HepG2 (cell line): ENCODE data around the gene ALLC. TPM values are rescaled to one million over a fixed set of nuclear protein-coding genes. Genes with fewer than 3 reads are reported as not detected.
"Not testable (repeated sequence)": the region's sequence is repeated elsewhere in the genome, so short reads cannot be mapped to it uniquely, and the experiment has no call there.

Experiments used
- ATAC-seq: fragments of 200-7000 bp; cut with Tn5 transposase; 3 replicates; pipeline ENCODE4 v1.9.1; 2020; ENCODE audit warnings: mild to moderate bottlenecking, moderate library complexity
- BruUV-seq: library from RNA; stranded (reverse); fragments of 400-500 nt; replicated peaks from 2 replicates; lab custom pipeline; 2021; lab: Mats Ljungman, UMichigan
- CTCF ChIA-PET: fragments of 300-600 bp; formaldehyde crosslinking; extraction: SDS; loops from one replicate; lab custom pipeline; 2021; ENCODE audit warnings: low total read pairs, inconsistent platforms, low intra/inter-chr PET ratio; lab: Yijun Ruan, JAX
- POLR2A ChIA-PET: fragments of 350-600 bp; sonication (Branson Sonifier 250); formaldehyde crosslinking; loops from one replicate; lab custom pipeline; 2020; ENCODE audit warnings: antibody characterized with exemption, inconsistent platforms; lab: Yijun Ruan, JAX
- DNase-seq: peaks from one replicate; pipeline ENCODE4 v3.0.0-alpha.2; 2015; ENCODE audit warnings: low spot score
- FAIRE-seq: peaks from 3 replicates; lab custom pipeline; 2011; peaks lifted over from hg19 to GRCh38; lab: Jason Lieb, UNC
- H2AFZ ChIP-seq: one replicate; pipeline ENCODE4 v1.6.1; 2011; ENCODE audit warnings: low read length, inconsistent platforms
- H3K27ac ChIP-seq: fragments of 300-600 bp; 3 replicates; pipeline ENCODE4 v1.8.0; 2011; ENCODE audit warnings: mixed run types, mild to moderate bottlenecking, mixed read lengths, low read length, inconsistent platforms; ENCODE audit not compliant: insufficient read depth; ENCODE audit errors: extremely low read length
- H3K27me3 ChIP-seq, 2 experiments: fragments of 200-600 bp in 1 of 2; 2 replicates in 1 of 2; 3 replicates in 1 of 2; pipeline versions ENCODE4 v1.6.0 to v1.8.0; 2011; ENCODE audit warnings: low read length in 2 of 2, mild to moderate bottlenecking in 2 of 2, moderate library complexity in 2 of 2, inconsistent platforms in 1 of 2; ENCODE audit not compliant: insufficient read depth in 2 of 2, control insufficient read depth in 1 of 2
- H3K36me3 ChIP-seq, 2 experiments: fragments of 200-600 bp in 1 of 2; replicated peaks in 1 of 2; 2 replicates in 1 of 2; 3 replicates in 1 of 2; pipeline versions ENCODE4 v1.5.1 to v1.8.0; 2011; ENCODE audit warnings: low read length in 2 of 2, inconsistent platforms in 1 of 2; ENCODE audit not compliant: insufficient read depth in 2 of 2, control insufficient read depth in 1 of 2
- H3K4me1 ChIP-seq: 2 replicates; pipeline ENCODE4 v1.5.1; 2012; ENCODE audit warnings: low read length, inconsistent platforms; ENCODE audit not compliant: insufficient read depth
- H3K4me2 ChIP-seq: 2 replicates; pipeline ENCODE4 v1.6.0; 2011; ENCODE audit warnings: low read depth, low read length, inconsistent platforms
- H3K4me3 ChIP-seq, 3 experiments: fragments of 200-600 bp in 1 of 3; sonication (generic), shearing (Covaris generic) in 1 of 3; replicated peaks in 1 of 3; 2 replicates each; pipeline ENCODE4 v1.5.1; 2011 to 2016; ENCODE audit warnings: low read length in 3 of 3, inconsistent platforms in 2 of 3, low read depth in 2 of 3, mild to moderate bottlenecking in 2 of 3, control low read depth in 1 of 3, mixed read lengths in 1 of 3; ENCODE audit not compliant: insufficient read depth in 1 of 3
- H3K79me2 ChIP-seq: one replicate; pipeline ENCODE4 v1.6.1; 2011; ENCODE audit warnings: low read length, inconsistent platforms; ENCODE audit not compliant: insufficient read depth
- H3K9ac ChIP-seq: 2 replicates; pipeline ENCODE4 v1.6.0; 2011; ENCODE audit warnings: mild to moderate bottlenecking, low read depth, low read length, inconsistent platforms; ENCODE audit not compliant: insufficient read depth
- H3K9me3 ChIP-seq: 2 replicates; pipeline ENCODE4 v1.5.1; 2012; ENCODE audit warnings: mild to moderate bottlenecking, low read length
- H4K20me1 ChIP-seq: 2 replicates; pipeline ENCODE4 v1.6.0; 2011; ENCODE audit warnings: inconsistent platforms, mild to moderate bottlenecking, low read length, moderate library complexity; ENCODE audit not compliant: insufficient read depth
- MAFK ChIP-seq, 2 experiments: IDR thresholded peaks in 1 of 2; conservative IDR thresholded peaks in 1 of 2; 2 replicates each; pipeline ENCODE4 v1.6.1; 2011; ENCODE audit warnings: improper control_type of control experiment in 2 of 2, low read length in 2 of 2
- NCOA1 ChIP-seq: sonication (generic); formaldehyde crosslinking; IDR thresholded peaks from 2 replicates; pipeline ENCODE4 v1.9.0; 2021; ENCODE audit warnings: missing genetic modification reagents
- ZNF687 ChIP-seq: sonication (generic); formaldehyde crosslinking; IDR thresholded peaks from 2 replicates; pipeline ENCODE4 v1.5.1; 2020; ENCODE audit warnings: mild to moderate bottlenecking, missing genetic modification reagents, moderate library complexity
- ZNF768 ChIP-seq: sonication (generic); formaldehyde crosslinking; IDR thresholded peaks from 2 replicates; pipeline ENCODE4 v1.4.0; 2020; ENCODE audit warnings: missing genetic modification reagents
- WGBS: methylation state at CpG from one replicate; pipeline ENCODE4 v1.1.6; 2017; ENCODE audit warnings: low lambda C conversion rate; 5-methylcytosine and 5-hydroxymethylcytosine counted together
- in situ Hi-C: cut with HindIII; loops from 2 replicates; pipeline ENCODE4 v1.10.0; 2017; ENCODE audit warnings: low pct_unique_long_range_greater_than_20kb; ENCODE audit not compliant: extremely low pct_ligation_motif_present
- intact Hi-C: fragments of 100-400 bp; cut with micrococcal nuclease; formaldehyde crosslinking; loops from one replicate; pipeline ENCODE4 v1.10.0; 2022; ENCODE audit not compliant: unreplicated experiment
- polyA plus RNA-seq, 8 experiments: library from polyadenylated mRNA; depleted of rRNA in 3 of 8; stranded (reverse) in 7 of 8; unstranded in 1 of 8; fragments of >200 nt; fragmentation: Illumina TruSeq in 4 of 8; extraction: Trizol in 4 of 8; gene quantifications; 2 replicates each; pipeline versions ENCODE4 v1.2.1 to v1.2.3, GENCODE V29; 2011 to 2016; ENCODE audit warnings: low read depth in 4 of 8, missing spikeins in 1 of 8, mixed read lengths in 1 of 8; ENCODE audit not compliant: insufficient read depth in 1 of 8
- total RNA-seq, 5 experiments: library from RNA; depleted of rRNA; stranded (reverse); fragments of >200 nt; fragmentation: Illumina TruSeq; extraction: Trizol; gene quantifications; 2 replicates each; pipeline ENCODE4 v1.2.3, GENCODE V29; 2016; ENCODE audit warnings: low read depth in 1 of 5

The ALLC gene
- total and polyA plus RNA-seq, 2 of the 13 experiments (the other 11 are each of a cell fraction or from before 2014, with no cell fraction given), result 0.08 to 0.11 TPM

- ChIA-PET POLR2A (no interaction called here), CTCF (no interaction called here)
- no peak for TF ChIP-seq MAFK (conservative IDR thresholded peaks at IDR 0.05 in 1 of 2, IDR thresholded peaks at IDR 0.05 in 1 of 2; ENCODE audit: low read length in 2 of 2)
- Histone ChIP-seq H3K36me3 (no peaks in the 10 kb centered on the region), H3K9ac (no peak overlapping the region), H2AFZ (no peak overlapping the region), H3K4me3 (no peak overlapping the region), H3K27me3 (peaks cover 3 to 44% of the 10 kb centered on the region in 2 experiments), H3K27ac (no peak overlapping the region), H3K4me2 (no peak overlapping the region), H3K79me2 (no peaks in the 10 kb centered on the region), H3K4me1 (no peaks in the 10 kb centered on the region), H4K20me1 (no peaks in the 10 kb centered on the region), H3K9me3 (no peaks in the 10 kb centered on the region)
- intact Hi-C loops (loop anchor here (5.0 kb wide), 1 partner anchor 947 kb away; no protein-coding TSS in a partner anchor), in situ Hi-C loops (no loop called here)
- DNase-seq (no peak), ATAC-seq (no peak), FAIRE-seq (no peak)
- no TSS peak for BruUV-seq
- WGBS, result 44% methylated on average over 12 of the region's 12 CpGs
Observed at GRCh38 chr2:3634596-3635121, 23.3 kb upstream of the ALLC start.

DNA sequence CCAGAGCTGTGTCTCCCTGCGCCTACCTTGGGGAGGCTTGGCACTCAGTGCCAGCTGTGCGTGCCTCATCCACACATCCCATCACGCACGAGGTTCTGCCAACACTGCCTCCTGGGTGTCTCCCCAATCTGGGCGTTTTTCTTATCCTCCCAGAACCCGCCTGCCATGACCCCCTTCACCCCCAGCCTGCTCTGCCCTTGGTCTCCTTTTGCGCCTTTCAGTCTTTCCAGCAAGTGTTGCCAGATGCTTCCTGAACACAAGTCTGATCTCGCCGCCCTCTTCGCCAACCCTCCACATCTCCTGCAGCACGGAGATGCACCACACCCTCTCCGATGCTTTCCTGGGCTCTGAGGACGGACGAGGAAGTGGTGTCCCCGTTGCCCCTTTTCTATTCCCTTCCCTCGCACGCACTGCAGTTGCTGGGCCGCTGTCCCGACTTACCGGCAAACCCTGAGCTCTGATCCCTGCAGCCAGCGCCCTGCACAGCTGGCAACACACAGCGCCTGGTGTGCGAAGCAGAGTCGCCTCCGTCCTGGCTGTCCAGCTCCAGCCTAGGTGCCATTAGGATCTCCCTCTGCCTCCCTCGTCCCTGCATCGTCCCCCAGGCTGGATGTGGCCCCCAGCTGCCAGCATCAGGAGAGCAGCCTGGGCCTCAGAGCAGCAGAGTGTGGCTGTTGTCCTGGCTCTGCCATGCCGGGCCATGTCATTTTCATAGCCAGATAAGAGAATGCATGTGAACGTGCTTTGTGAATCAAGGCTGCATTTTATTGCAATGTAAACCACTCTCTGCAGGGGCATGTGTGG, 22.6 kb upstream of the ALLC start:
- no peak for FAIRE-seq
- no peaks in the 10 kb centered on the region for H3K9me3 ChIP-seq
- H3K27me3 ChIP-seq, result peaks cover 3 to 44% of the 10 kb centered on the region in 2 experiments
- CTCF ChIA-PET, result no interaction called here
- DNase-seq, result no peak
- H2AFZ ChIP-seq, result no peak overlapping the region
- no peak overlapping the region for H3K27ac ChIP-seq
- 61% methylated on average over 27 of the region's 29 CpGs for WGBS
- H3K9ac ChIP-seq, result no peak overlapping the region
- ATAC-seq, result no peak
- no peak overlapping the region for H3K4me2 ChIP-seq
- no peaks in the 10 kb centered on the region for H4K20me1 ChIP-seq
- H3K4me1 ChIP-seq, result no peaks in the 10 kb centered on the region
- in situ Hi-C loops, result no loop called here
- TF ChIP-seq NCOA1 (CRISPR knock-in tag) (no peak), ZNF768 (CRISPR knock-in tag) (0 out of 2 replicates have a peak, but pooled peaks have one; percentile 24), ZNF687 (peak; percentile 8; the same call in 1 of the 2 replicates)
- POLR2A ChIA-PET, result no interaction called here
- BruUV-seq, result no TSS peak
- no peak overlapping the region for H3K4me3 ChIP-seq
- no peaks in the 10 kb centered on the region for H3K79me2 ChIP-seq
- intact Hi-C loops, result no loop called here
- no peaks in the 10 kb centered on the region for H3K36me3 ChIP-seq

GRCh38 chr2:3635975-3636327, 22.0 kb upstream of the ALLC start:
- 88% methylated on average over 16 of the region's 16 CpGs for WGBS
- H3K27me3 ChIP-seq, result peaks cover 3 to 44% of the 10 kb centered on the region in 2 experiments
- H3K9ac ChIP-seq, BruUV-seq, in situ Hi-C loops, H2AFZ ChIP-seq, H3K9me3 ChIP-seq, H3K27ac ChIP-seq, ATAC-seq, H3K4me1 ChIP-seq, intact Hi-C loops, H3K79me2 ChIP-seq, H4K20me1 ChIP-seq, POLR2A ChIA-PET, H3K4me2 ChIP-seq, H3K36me3 ChIP-seq, FAIRE-seq, DNase-seq, CTCF ChIA-PET, H3K4me3 ChIP-seq: not testable (repeated sequence)
